GM12873 (cell line): ENCODE data around the gene GFY.

ENCODE experiments used
- TF ChIP-seq, protein P1 (sequence below): IDR thresholded peaks from 2 replicates; pipeline ENCODE4 v1.5.1; 2012; ENCODE audit warnings: low read depth, mild to moderate bottlenecking, moderate library complexity, low read length, control low read depth; ENCODE audit not compliant: insufficient read depth; ENCODE audit errors: missing control alignments

The GFY gene

DNA sequence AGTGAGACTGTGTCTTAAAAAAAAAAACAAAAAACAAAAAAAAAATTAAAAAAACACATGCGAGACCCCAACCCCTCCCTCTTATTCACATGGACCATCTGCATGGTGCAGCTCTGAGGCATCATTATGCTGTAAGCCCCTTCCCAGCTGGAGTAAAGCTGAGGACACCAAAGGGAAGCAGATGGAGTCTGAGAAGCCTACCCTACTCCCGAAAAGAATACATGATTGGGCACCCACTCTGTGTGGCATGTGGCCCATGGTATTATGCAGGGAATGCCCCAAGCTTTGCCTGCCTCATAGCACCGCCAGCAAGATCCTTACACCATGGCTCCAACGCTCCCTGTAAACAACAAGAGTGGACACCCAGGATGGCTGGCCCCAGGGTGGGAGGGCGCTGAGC lies 6.7 kb upstream of the GFY start:
- TF ChIP-seq, protein P1, sequence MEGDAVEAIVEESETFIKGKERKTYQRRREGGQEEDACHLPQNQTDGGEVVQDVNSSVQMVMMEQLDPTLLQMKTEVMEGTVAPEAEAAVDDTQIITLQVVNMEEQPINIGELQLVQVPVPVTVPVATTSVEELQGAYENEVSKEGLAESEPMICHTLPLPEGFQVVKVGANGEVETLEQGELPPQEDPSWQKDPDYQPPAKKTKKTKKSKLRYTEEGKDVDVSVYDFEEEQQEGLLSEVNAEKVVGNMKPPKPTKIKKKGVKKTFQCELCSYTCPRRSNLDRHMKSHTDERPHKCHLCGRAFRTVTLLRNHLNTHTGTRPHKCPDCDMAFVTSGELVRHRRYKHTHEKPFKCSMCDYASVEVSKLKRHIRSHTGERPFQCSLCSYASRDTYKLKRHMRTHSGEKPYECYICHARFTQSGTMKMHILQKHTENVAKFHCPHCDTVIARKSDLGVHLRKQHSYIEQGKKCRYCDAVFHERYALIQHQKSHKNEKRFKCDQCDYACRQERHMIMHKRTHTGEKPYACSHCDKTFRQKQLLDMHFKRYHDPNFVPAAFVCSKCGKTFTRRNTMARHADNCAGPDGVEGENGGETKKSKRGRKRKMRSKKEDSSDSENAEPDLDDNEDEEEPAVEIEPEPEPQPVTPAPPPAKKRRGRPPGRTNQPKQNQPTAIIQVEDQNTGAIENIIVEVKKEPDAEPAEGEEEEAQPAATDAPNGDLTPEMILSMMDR: no peak

DNA sequence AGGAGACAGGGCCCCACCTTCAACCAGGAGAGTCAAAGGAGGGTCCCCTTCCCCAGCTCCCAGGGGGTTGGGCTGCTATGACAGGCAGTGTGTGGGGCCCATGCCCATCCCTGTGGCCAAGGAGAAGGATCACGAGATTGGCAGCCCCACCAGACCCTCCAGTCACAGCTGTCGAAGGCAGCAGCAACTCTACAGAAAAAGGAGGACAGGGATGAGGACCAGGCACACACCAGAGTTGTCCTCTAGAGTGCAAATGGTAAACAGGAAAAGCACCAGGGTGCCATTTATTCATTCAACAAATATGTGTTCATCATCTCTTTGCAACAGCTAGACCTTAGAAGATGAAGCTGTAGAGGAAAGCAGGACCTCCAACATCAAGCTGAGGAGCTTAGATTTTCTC lies 6.0 kb upstream of the GFY start:
- TF ChIP-seq, protein P1: no peak

DNA sequence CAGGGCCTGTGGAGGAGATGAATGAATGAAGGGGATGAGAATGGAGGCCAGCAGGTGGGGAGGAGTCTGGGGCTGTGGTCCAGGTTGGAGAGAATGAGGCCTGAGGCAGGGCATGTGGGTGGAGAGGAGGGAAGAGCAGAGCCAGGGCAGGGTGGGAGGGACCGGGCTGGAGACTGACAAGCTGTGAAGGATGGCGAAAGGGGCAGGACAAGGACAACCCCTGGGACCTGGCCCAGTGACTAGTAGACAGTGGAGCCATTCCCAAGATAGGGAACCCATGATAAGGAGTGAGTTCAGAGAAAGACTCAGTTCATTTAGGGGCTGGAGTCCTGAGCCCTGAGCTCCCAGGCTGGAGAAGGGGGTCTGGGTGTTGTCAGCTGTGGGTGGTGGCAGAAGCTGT lies 5.0 kb upstream of the GFY start:
- TF ChIP-seq, protein P1: no peak

DNA sequence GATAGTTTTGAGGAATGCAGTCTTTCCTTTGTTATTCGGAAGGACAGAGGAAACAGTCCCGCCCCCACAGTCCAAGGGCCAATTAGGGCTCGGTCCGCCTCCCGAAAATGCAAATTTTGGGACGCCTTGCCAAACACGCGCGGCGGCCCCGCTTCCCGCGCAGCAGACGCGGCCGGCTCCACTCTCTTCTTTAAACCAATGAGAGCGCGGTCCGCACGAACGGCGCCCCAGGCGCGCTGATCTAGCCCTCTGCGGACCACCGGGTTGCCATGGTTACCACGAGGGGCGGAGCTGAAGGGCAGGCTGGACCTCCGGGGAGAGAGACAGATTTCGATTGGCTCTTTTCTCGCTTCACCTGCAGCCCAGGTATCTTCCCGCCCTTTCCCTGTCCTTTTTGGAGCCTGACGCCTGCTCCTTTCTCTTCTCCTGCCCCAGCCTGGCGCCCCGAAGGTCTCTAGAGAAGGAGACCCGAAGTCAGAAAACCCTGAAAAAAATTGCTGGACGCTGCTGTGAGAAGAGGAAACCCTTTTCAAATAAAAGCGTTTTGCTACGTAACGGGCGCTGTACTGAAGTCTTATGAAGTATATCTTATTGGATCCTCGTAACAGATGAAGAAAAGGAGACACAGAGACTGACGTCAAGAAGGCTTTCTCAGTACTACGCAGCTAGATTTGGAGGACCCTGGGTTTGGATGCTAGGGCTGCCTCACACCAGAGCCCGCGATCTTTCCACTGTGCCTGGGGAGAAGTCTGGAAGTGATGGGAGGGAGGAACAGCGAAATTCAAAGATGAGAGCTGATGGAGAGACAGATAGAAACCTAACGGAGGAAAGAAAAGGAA lies 3.9 kb upstream of the GFY start:
- TF ChIP-seq, protein P1: no peak

DNA sequence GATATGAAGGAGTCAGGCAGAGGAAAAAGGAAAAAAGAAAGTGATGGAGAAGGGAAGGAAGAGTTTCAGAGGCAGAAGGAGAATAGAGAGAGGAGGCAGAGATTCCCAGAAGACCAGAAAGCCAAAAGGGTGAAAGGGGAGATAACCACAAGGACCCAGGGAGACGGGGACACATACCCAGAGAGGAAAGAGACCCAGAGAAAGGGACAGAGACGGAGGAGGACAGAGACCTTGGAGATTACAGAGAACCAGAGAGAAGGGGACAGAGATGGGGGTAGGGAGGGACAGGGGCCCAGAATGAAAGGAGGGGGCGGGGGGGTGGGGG lies 3.3 kb upstream of the GFY start:
- TF ChIP-seq, protein P1: no peak

DNA sequence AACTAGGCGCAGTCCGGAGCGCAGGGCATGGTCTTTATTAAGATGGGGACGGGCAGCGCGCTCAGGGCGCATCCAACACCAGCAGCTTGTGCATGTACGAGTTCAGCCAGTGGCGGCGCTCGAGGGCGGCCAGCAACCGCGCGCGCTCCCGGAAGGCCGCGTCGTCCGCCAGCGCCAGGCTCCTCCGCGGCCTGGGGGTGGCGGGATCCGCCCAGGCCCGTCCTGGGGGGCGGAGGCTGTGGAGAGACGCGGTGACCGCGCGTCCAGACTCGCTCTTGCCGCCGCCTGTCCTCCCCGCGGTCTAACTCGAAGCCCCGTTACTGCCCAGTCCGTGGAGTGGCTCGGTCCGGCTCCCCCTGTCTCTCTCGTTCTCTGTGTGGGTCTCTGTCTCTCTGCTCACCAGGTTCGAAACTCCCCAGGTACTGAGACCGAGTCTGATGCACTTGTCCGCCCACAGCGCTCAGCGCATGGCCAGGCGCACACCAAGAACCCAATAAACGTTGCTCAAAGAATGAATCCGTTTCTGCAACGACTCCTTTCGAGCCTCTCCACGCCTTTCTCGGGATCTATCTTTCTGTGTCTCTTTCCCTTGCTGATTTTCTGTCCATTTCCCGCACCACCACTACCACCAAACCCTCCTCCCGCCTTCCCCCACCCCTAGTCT lies 2.6 kb upstream of the GFY start:
- TF ChIP-seq, protein P1: peak; percentile 68

DNA sequence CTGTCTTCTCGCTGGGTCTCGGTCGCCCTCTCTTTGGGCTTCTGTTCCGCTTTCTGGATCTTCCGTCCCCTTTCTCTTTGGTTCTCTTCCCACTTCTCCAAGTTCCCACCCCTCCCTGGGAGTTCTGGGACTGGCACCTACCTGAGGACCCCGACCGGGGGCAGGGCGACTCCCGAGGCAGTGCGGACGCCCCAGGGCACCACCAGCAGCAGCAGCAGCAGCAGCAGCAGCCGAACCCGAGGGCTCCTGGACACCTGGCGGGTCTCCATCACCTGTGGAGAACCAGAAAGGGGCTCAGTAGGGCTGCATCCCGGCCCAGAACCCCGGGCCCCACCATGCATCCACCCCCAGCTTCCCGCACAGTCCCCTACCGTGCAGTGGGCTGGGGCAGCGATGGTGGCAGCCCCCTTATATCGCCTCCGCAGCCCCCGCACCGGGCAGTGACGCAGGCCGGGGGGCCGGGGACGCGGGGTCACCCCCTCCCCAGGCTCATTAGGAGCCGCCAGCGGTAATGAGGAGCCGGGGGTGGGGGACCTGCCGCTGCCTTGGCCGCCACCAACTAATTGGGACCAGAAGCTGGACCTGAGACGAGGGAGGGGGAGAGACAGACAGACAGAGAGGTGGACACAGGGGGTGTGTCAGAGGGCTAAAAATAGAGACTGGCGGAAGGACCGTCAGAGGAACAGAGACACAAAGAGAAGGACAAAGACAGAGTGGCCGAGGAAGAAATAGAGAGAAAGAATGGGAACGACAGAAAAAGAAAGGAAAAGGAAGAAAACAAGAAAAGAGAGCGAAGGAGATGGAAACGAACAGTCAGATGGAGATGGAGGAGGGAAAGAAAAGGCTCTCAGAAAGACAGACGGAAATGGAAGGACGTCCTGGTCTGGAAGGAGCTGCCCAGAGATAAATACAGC lies 1.9 kb upstream of the GFY start, which contains the start of gene PTH2:
Gene PTH2 (minus strand): TSS at position 371 of the 914 bp plus-strand sequence. CDS start 102 bp downstream, at position 269.
- TF ChIP-seq, protein P1: no peak
